HepG2 (cell line): ENCODE results near the gene TMEM154. TPM values are rescaled to one million over a fixed set of nuclear protein-coding genes. Genes with fewer than 3 reads are reported as not detected.

ENCODE experiments used
- ATAC-seq: fragments of 200-7000 bp; cut with Tn5 transposase; 3 replicates; pipeline ENCODE4 v1.9.1; 2020; ENCODE audit warnings: mild to moderate bottlenecking, moderate library complexity
- BruUV-seq: library from RNA; stranded (reverse); fragments of 400-500 nt; replicated peaks from 2 replicates; lab custom pipeline; 2021; lab: Mats Ljungman, UMichigan
- CTCF ChIA-PET: fragments of 300-600 bp; formaldehyde crosslinking; extraction: SDS; loops from one replicate; lab custom pipeline; 2021; ENCODE audit warnings: low total read pairs, inconsistent platforms, low intra/inter-chr PET ratio; lab: Yijun Ruan, JAX
- POLR2A ChIA-PET: fragments of 350-600 bp; sonication (Branson Sonifier 250); formaldehyde crosslinking; loops from one replicate; lab custom pipeline; 2020; ENCODE audit warnings: antibody characterized with exemption, inconsistent platforms; lab: Yijun Ruan, JAX
- DNase-seq: peaks from one replicate; pipeline ENCODE4 v3.0.0-alpha.2; 2015; ENCODE audit warnings: low spot score
- FAIRE-seq: peaks from 3 replicates; lab custom pipeline; 2011; peaks lifted over from hg19 to GRCh38; lab: Jason Lieb, UNC
- H2AFZ ChIP-seq: one replicate; pipeline ENCODE4 v1.6.1; 2011; ENCODE audit warnings: low read length, inconsistent platforms
- H3K27ac ChIP-seq: fragments of 300-600 bp; 3 replicates; pipeline ENCODE4 v1.8.0; 2011; ENCODE audit warnings: mixed run types, mild to moderate bottlenecking, mixed read lengths, low read length, inconsistent platforms; ENCODE audit not compliant: insufficient read depth; ENCODE audit errors: extremely low read length
- H3K27me3 ChIP-seq, 2 experiments: fragments of 200-600 bp in 1 of 2; 2 replicates in 1 of 2; 3 replicates in 1 of 2; pipeline versions ENCODE4 v1.6.0 to v1.8.0; 2011; ENCODE audit warnings: low read length in 2 of 2, mild to moderate bottlenecking in 2 of 2, moderate library complexity in 2 of 2, inconsistent platforms in 1 of 2; ENCODE audit not compliant: insufficient read depth in 2 of 2, control insufficient read depth in 1 of 2
- H3K36me3 ChIP-seq, 2 experiments: fragments of 200-600 bp in 1 of 2; replicated peaks in 1 of 2; 2 replicates in 1 of 2; 3 replicates in 1 of 2; pipeline versions ENCODE4 v1.5.1 to v1.8.0; 2011; ENCODE audit warnings: low read length in 2 of 2, inconsistent platforms in 1 of 2; ENCODE audit not compliant: insufficient read depth in 2 of 2, control insufficient read depth in 1 of 2
- H3K4me1 ChIP-seq: 2 replicates; pipeline ENCODE4 v1.5.1; 2012; ENCODE audit warnings: low read length, inconsistent platforms; ENCODE audit not compliant: insufficient read depth
- H3K4me2 ChIP-seq: 2 replicates; pipeline ENCODE4 v1.6.0; 2011; ENCODE audit warnings: low read depth, low read length, inconsistent platforms
- H3K4me3 ChIP-seq, 3 experiments: fragments of 200-600 bp in 1 of 3; sonication (generic), shearing (Covaris generic) in 1 of 3; replicated peaks in 1 of 3; 2 replicates each; pipeline ENCODE4 v1.5.1; 2011 to 2016; ENCODE audit warnings: low read length in 3 of 3, inconsistent platforms in 2 of 3, low read depth in 2 of 3, mild to moderate bottlenecking in 2 of 3, control low read depth in 1 of 3, mixed read lengths in 1 of 3; ENCODE audit not compliant: insufficient read depth in 1 of 3
- H3K79me2 ChIP-seq: one replicate; pipeline ENCODE4 v1.6.1; 2011; ENCODE audit warnings: low read length, inconsistent platforms; ENCODE audit not compliant: insufficient read depth
- H3K9ac ChIP-seq: 2 replicates; pipeline ENCODE4 v1.6.0; 2011; ENCODE audit warnings: mild to moderate bottlenecking, low read depth, low read length, inconsistent platforms; ENCODE audit not compliant: insufficient read depth
- H3K9me3 ChIP-seq: 2 replicates; pipeline ENCODE4 v1.5.1; 2012; ENCODE audit warnings: mild to moderate bottlenecking, low read length
- H4K20me1 ChIP-seq: 2 replicates; pipeline ENCODE4 v1.6.0; 2011; ENCODE audit warnings: inconsistent platforms, mild to moderate bottlenecking, low read length, moderate library complexity; ENCODE audit not compliant: insufficient read depth
- CSRNP2 ChIP-seq: sonication (generic); formaldehyde crosslinking; conservative IDR thresholded peaks from 2 replicates; pipeline ENCODE4 v1.8.0; 2022; ENCODE audit warnings: low read depth, missing genetic modification reagents
- HNF4A ChIP-seq: sonication (generic); formaldehyde crosslinking; IDR thresholded peaks from 2 replicates; pipeline ENCODE4 v1.4.0; 2020; ENCODE audit warnings: missing genetic modification reagents
- MAFK ChIP-seq, 2 experiments: IDR thresholded peaks in 1 of 2; conservative IDR thresholded peaks in 1 of 2; 2 replicates each; pipeline ENCODE4 v1.6.1; 2011; ENCODE audit warnings: improper control_type of control experiment in 2 of 2, low read length in 2 of 2
- NFYC ChIP-seq: IDR thresholded peaks from 2 replicates; pipeline ENCODE4 v1.6.1; 2016; ENCODE audit warnings: missing genetic modification reagents, missing compliant biosample characterization
- REL ChIP-seq: sonication (generic); formaldehyde crosslinking; conservative IDR thresholded peaks from 2 replicates; pipeline ENCODE4 v1.8.0; 2022; ENCODE audit warnings: mild to moderate bottlenecking, missing genetic modification reagents, moderate library complexity
- ZHX1 ChIP-seq: sonication (generic); formaldehyde crosslinking; IDR thresholded peaks from 2 replicates; pipeline ENCODE4 v1.8.1; 2022; ENCODE audit warnings: low read depth, mild to moderate bottlenecking, missing genetic modification reagents
- ZHX2 ChIP-seq, 2 experiments: sonication (generic) in 1 of 2; formaldehyde crosslinking in 1 of 2; IDR thresholded peaks; 2 replicates each; pipeline versions ENCODE4 v1.6.1 to v1.9.0; 2014 to 2022; ENCODE audit warnings: antibody characterized with exemption in 1 of 2, borderline replicate concordance in 1 of 2, inconsistent platforms in 1 of 2, low read depth in 1 of 2, missing genetic modification reagents in 1 of 2
- ZNF652 ChIP-seq: IDR thresholded peaks from 2 replicates; pipeline ENCODE4 v1.6.1; 2016; ENCODE audit warnings: low read depth, borderline replicate concordance
- ZNF687 ChIP-seq: sonication (generic); formaldehyde crosslinking; IDR thresholded peaks from 2 replicates; pipeline ENCODE4 v1.5.1; 2020; ENCODE audit warnings: mild to moderate bottlenecking, missing genetic modification reagents, moderate library complexity
- WGBS: methylation state at CpG from one replicate; pipeline ENCODE4 v1.1.6; 2017; ENCODE audit warnings: low lambda C conversion rate; 5-methylcytosine and 5-hydroxymethylcytosine counted together
- in situ Hi-C: cut with HindIII; loops from 2 replicates; pipeline ENCODE4 v1.10.0; 2017; ENCODE audit warnings: low pct_unique_long_range_greater_than_20kb; ENCODE audit not compliant: extremely low pct_ligation_motif_present
- intact Hi-C: fragments of 100-400 bp; cut with micrococcal nuclease; formaldehyde crosslinking; loops from one replicate; pipeline ENCODE4 v1.10.0; 2022; ENCODE audit not compliant: unreplicated experiment
- polyA plus RNA-seq, 8 experiments: library from polyadenylated mRNA; depleted of rRNA in 3 of 8; stranded (reverse) in 7 of 8; unstranded in 1 of 8; fragments of >200 nt; fragmentation: Illumina TruSeq in 4 of 8; extraction: Trizol in 4 of 8; gene quantifications; 2 replicates each; pipeline versions ENCODE4 v1.2.1 to v1.2.3, GENCODE V29; 2011 to 2016; ENCODE audit warnings: low read depth in 4 of 8, missing spikeins in 1 of 8, mixed read lengths in 1 of 8; ENCODE audit not compliant: insufficient read depth in 1 of 8
- total RNA-seq, 5 experiments: library from RNA; depleted of rRNA; stranded (reverse); fragments of >200 nt; fragmentation: Illumina TruSeq; extraction: Trizol; gene quantifications; 2 replicates each; pipeline ENCODE4 v1.2.3, GENCODE V29; 2016; ENCODE audit warnings: low read depth in 1 of 5

TMEM154 gene
- total and polyA plus RNA-seq, 2 of the 13 experiments (the other 11 are each of a cell fraction or from before 2014, with no cell fraction given), result 0.03 TPM; not detected in 1

GRCh38 chr4:152704788-152705187 lies 25.0 kb upstream of the TMEM154 start:
- POLR2A ChIA-PET, result no interaction called here
- Histone ChIP-seq H3K4me2 (no peak overlapping the region), H3K36me3 (no peaks in the 10 kb centered on the region), H3K4me3 (no peak overlapping the region), H3K4me1 (no peaks in the 10 kb centered on the region; the same call in 1 of the 2 replicates), H3K9me3 (no peaks in the 10 kb centered on the region), H3K27ac (no peak overlapping the region), H3K9ac (no peak overlapping the region), H3K27me3 (no peaks in the 10 kb centered on the region; a peak in 1 of 5 replicates), H4K20me1 (no peaks in the 10 kb centered on the region), H2AFZ (no peak overlapping the region), H3K79me2 (no peaks in the 10 kb centered on the region)
- intact Hi-C loops, result no loop called here
- ATAC-seq (no peak), DNase-seq (no peak), FAIRE-seq (no peak)
- 5% methylated on average over 1 of the region's 1 CpG for WGBS
- in situ Hi-C loops, result no loop called here
- no TSS peak for BruUV-seq
- CTCF ChIA-PET, result no interaction called here
- TF ChIP-seq ZNF652 (CRISPR knock-in tag) (no peak), ZHX1 (no peak), ZNF687 (CRISPR knock-in tag) (no peak), ZHX2 (IDR thresholded peaks at IDR 0.05; ENCODE audit: low read depth) (no peak), ZHX2 (CRISPR knock-in tag; IDR thresholded peaks at IDR 0.05; ENCODE audit: borderline replicate concordance) (no peak), NFYC (CRISPR knock-in tag) (no peak), MAFK (conservative IDR thresholded peaks at IDR 0.05 in 1 of 2, IDR thresholded peaks at IDR 0.05 in 1 of 2; ENCODE audit: low read length in 2 of 2) (no peak), CSRNP2 (no peak), HNF4A (CRISPR knock-in tag) (no peak), REL (no peak)
